HCT116 (cell line): Measurements from ENCODE around the gene DBX1. TPM values are rescaled to one million over a fixed set of nuclear protein-coding genes. Genes with fewer than 3 reads are reported as not detected.

Source experiments
- ATAC-seq: fragments of 200-7000 bp; cut with Tn5 transposase; 2 replicates; pipeline ENCODE4 v1.9.1; 2020; ENCODE audit warnings: mild to moderate bottlenecking, moderate library complexity
- BruUV-seq: library from RNA; stranded (reverse); fragments of 400-500 nt; replicated peaks from 2 replicates; lab custom pipeline; 2021; lab: Mats Ljungman, UMichigan
- CTCF ChIA-PET: fragments of 300-600 bp; sonication (Branson Sonifier 250); formaldehyde crosslinking; loops from one replicate; lab custom pipeline; 2021; ENCODE audit warnings: antibody characterized with exemption; lab: Charles Lee
- POLR2A ChIA-PET: fragments of 300-600, 350-600 bp; sonication (Branson Sonifier 250); formaldehyde crosslinking; loops from one replicate; lab custom pipeline; 2021; ENCODE audit warnings: antibody characterized with exemption; lab: Charles Lee
- RAD21 ChIA-PET, 2 experiments: fragments of 300-600 bp; sonication (Branson Sonifier 250); formaldehyde crosslinking; loops; one replicate each; lab custom pipeline; 2023; ENCODE audit warnings: low total read pairs in 2 of 2; ENCODE audit not compliant: uncharacterized antibody in 2 of 2, unreplicated experiment in 2 of 2, low non-redundant PET in 1 of 2; lab: Charles Lee
- DNase-seq: peaks from one replicate; pipeline ENCODE4 v3.0.0-alpha.2; 2010; ENCODE audit warnings: low read depth, low spot score
- H2AFZ ChIP-seq: fragments of 200-600 bp; shearing (Covaris generic), sonication (generic); 2 replicates; pipeline ENCODE4 v1.6.1; 2017; ENCODE audit warnings: low read depth, mixed run types, mixed read lengths, antibody characterized with exemption, low read length; ENCODE audit not compliant: poor library complexity, severe bottlenecking
- H3K27ac ChIP-seq: 2 replicates; pipeline ENCODE4 v1.5.1; 2012; ENCODE audit warnings: low read depth, low read length
- H3K27me3 ChIP-seq: fragments of 200-600 bp; sonication (generic); 2 replicates; pipeline ENCODE4 v1.6.1; 2016; ENCODE audit warnings: mixed run types, low read length, mixed read lengths; ENCODE audit not compliant: insufficient read depth
- H3K36me3 ChIP-seq, 2 experiments: fragments of 200-500 bp in 1 of 2; fragments of 200-600 bp in 1 of 2; sonication (Bioruptor generic) in 1 of 2; sonication (generic) in 1 of 2; 2 replicates each; pipeline versions ENCODE4 v1.5.1 to v1.6.1; 2014 to 2016; ENCODE audit warnings: low read length in 2 of 2, inconsistent platforms in 1 of 2, mixed read lengths in 1 of 2, mixed run types in 1 of 2; ENCODE audit not compliant: insufficient read depth in 2 of 2, control insufficient read depth in 1 of 2
- H3K4me1 ChIP-seq, 2 experiments: fragments of 200-600 bp in 1 of 2; sonication (generic) in 1 of 2; 2 replicates each; pipeline versions ENCODE4 v1.5.1 to v1.6.1; 2012 to 2017; ENCODE audit warnings: low read length in 2 of 2, inconsistent platforms in 1 of 2, mild to moderate bottlenecking in 1 of 2, mixed read lengths in 1 of 2, mixed run types in 1 of 2, moderate library complexity in 1 of 2; ENCODE audit not compliant: insufficient read depth in 2 of 2, control insufficient read depth in 1 of 2
- H3K4me2 ChIP-seq: fragments of 200-600 bp; sonication (generic); 2 replicates; pipeline ENCODE4 v1.6.1; 2017; ENCODE audit warnings: mixed run types, low read length, mixed read lengths
- H3K4me3 ChIP-seq, 2 experiments: fragments of 200-600 bp in 1 of 2; sonication (generic) in 1 of 2; replicated peaks in 1 of 2; 2 replicates each; pipeline ENCODE4 v1.5.1; 2011 to 2016; ENCODE audit warnings: low read length in 2 of 2, control low read depth in 1 of 2, low read depth in 1 of 2, mild to moderate bottlenecking in 1 of 2, mixed read lengths in 1 of 2, mixed run types in 1 of 2
- H3K79me2 ChIP-seq: fragments of 200-600 bp; sonication (generic); 2 replicates; pipeline ENCODE4 v1.6.1; 2017; ENCODE audit warnings: mild to moderate bottlenecking, mixed run types, low read length, moderate library complexity, mixed read lengths; ENCODE audit not compliant: insufficient read depth
- H3K9ac ChIP-seq: fragments of 200-600 bp; sonication (generic); 2 replicates; pipeline ENCODE4 v1.6.1; 2016; ENCODE audit warnings: low read length, mixed read lengths
- H3K9me2 ChIP-seq: fragments of 200-600 bp; sonication (generic), shearing (Covaris generic); 2 replicates; pipeline ENCODE4 v1.6.1; 2017; ENCODE audit warnings: mixed run types, mild to moderate bottlenecking, moderate library complexity; ENCODE audit not compliant: insufficient read depth
- H3K9me3 ChIP-seq, 2 experiments: fragments of 200-500 bp in 1 of 2; fragments of 200-600 bp in 1 of 2; sonication (Bioruptor generic) in 1 of 2; sonication (generic) in 1 of 2; 2 replicates each; pipeline ENCODE4 v1.6.1; 2014 to 2017; ENCODE audit warnings: low read length in 2 of 2, mixed read lengths in 2 of 2, inconsistent platforms in 1 of 2, low read depth in 1 of 2, mild to moderate bottlenecking in 1 of 2, mixed run types in 1 of 2, moderate library complexity in 1 of 2; ENCODE audit not compliant: control insufficient read depth in 1 of 2, insufficient read depth in 1 of 2
- H4K20me1 ChIP-seq: fragments of 200-600 bp; sonication (generic), shearing (Covaris generic); 2 replicates; pipeline ENCODE4 v1.6.1; 2017; ENCODE audit warnings: mixed run types, mild to moderate bottlenecking, moderate library complexity; ENCODE audit not compliant: insufficient read depth
- EZH2phosphoT487 ChIP-seq: fragments of 200-600 bp; IDR thresholded peaks from 2 replicates; pipeline ENCODE4 v1.6.1; 2018; ENCODE audit warnings: antibody characterized with exemption, borderline replicate concordance
- POLR2A ChIP-seq: IDR thresholded peaks from 2 replicates; pipeline ENCODE4 v1.7.0; 2011; ENCODE audit warnings: borderline replicate concordance; ENCODE audit not compliant: insufficient read depth, insufficient read length; ENCODE audit errors: extremely low read depth
- RAD21 ChIP-seq: IDR thresholded peaks from 2 replicates; pipeline ENCODE4 v1.6.1; 2012; ENCODE audit warnings: low read depth, mild to moderate bottlenecking
- TCF7L2 ChIP-seq: IDR thresholded peaks from 2 replicates; pipeline ENCODE4 v1.7.0; 2011; ENCODE audit warnings: borderline replicate concordance, inconsistent platforms; ENCODE audit not compliant: insufficient read depth, insufficient read length; ENCODE audit errors: extremely low read depth
- intact Hi-C: fragments of 100-400 bp; cut with micrococcal nuclease; formaldehyde crosslinking; loops from 2 replicates; pipeline ENCODE4 v1.10.0; 2022
- total RNA-seq: library from RNA; stranded (reverse); gene quantifications from one replicate; pipeline ENCODE4 v1.2.1, GENCODE V29; 2021; ENCODE audit not compliant: unreplicated experiment
- TF ChIP-seq, protein P1 (sequence below), 3 experiments: fragments of 200-600 bp in 1 of 3; sonication (generic) in 1 of 3; IDR thresholded peaks in 2 of 3; conservative IDR thresholded peaks in 1 of 3; 2 replicates each; pipeline ENCODE4 v1.5.1; 2012 to 2017; ENCODE audit warnings: low read depth in 2 of 3, low read length in 2 of 3, antibody characterized with exemption in 1 of 3, borderline replicate concordance in 1 of 3, control low read depth in 1 of 3, mild to moderate bottlenecking in 1 of 3, mixed read lengths in 1 of 3, mixed run types in 1 of 3, moderate library complexity in 1 of 3; ENCODE audit not compliant: insufficient read depth in 1 of 3

DBX1 gene
- total RNA-seq, 1 experiment from 2014 or later = not detected

GRCh38 chr11:20132667-20133039 lies 27.6 kb downstream of the DBX1 start:
- no TSS peak for BruUV-seq

DNA sequence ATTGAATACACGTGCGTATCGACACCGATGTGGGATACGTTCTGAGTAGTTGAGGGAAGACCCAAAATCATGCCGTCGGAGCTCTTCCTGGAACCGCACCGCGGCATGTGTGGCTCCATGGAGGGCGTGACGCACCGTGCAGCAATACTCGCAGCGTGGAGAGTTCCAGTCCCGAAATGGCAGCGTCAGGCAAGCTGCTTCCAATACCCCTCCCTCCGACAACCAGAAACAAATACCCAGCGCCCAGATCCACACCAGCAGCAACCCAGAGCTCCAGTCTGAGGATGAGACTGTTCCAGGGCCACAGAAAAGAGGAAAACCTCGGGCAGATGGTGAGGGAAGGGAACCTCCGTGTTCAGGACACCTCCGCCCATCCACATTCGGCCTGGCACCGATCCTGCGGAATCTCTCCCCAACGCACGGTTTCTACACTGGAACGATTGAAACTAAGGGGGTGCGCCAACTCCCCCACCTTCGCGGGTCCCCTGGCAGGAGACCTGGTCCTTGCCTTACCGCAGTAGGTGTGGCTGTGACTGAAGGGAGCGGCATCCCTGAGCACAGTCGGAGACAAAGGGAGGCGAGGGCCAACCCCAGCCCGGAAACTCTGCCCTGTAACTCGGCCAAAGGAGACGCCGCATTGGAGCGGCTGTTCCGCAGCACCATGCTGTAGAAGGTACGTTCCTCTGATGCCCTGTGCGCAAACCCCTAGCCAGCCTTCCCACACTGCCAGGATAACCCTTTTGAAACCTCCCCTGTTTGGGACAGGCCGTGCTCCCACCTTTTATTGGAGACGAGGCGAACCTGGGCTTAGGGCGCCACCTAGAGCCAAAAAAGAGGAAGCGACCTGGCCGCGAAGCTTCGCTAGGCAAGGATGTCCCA lies 28.2 kb downstream of the DBX1 start:
- Histone ChIP-seq H3K9me2 (no peaks in the 10 kb centered on the region), H3K4me1 (no peaks in the 10 kb centered on the region), H3K79me2 (no peaks in the 10 kb centered on the region), H2AFZ (peak overlapping the region; percentile 22), H3K27ac (no peak overlapping the region), H3K4me3 (no peak overlapping the region), H3K27me3 (no peaks in the 10 kb centered on the region), H3K36me3 (no peaks in the 10 kb centered on the region), H4K20me1 (no peaks in the 10 kb centered on the region), H3K9ac (no peak overlapping the region), H3K4me2 (peak overlapping the region; percentile 22; the same call in 1 of the 2 replicates), H3K9me3 (no peaks in the 10 kb centered on the region)
- intact Hi-C loops = loop anchor here (1.0 to 5.0 kb wide), 4 partner anchors 181 to 570 kb away; no protein-coding TSS in a partner anchor
- TF ChIP-seq TCF7L2 (no peak), RAD21 (peak; percentile 87), EZH2phosphoT487 (no peak)
- TF ChIP-seq, protein P1, sequence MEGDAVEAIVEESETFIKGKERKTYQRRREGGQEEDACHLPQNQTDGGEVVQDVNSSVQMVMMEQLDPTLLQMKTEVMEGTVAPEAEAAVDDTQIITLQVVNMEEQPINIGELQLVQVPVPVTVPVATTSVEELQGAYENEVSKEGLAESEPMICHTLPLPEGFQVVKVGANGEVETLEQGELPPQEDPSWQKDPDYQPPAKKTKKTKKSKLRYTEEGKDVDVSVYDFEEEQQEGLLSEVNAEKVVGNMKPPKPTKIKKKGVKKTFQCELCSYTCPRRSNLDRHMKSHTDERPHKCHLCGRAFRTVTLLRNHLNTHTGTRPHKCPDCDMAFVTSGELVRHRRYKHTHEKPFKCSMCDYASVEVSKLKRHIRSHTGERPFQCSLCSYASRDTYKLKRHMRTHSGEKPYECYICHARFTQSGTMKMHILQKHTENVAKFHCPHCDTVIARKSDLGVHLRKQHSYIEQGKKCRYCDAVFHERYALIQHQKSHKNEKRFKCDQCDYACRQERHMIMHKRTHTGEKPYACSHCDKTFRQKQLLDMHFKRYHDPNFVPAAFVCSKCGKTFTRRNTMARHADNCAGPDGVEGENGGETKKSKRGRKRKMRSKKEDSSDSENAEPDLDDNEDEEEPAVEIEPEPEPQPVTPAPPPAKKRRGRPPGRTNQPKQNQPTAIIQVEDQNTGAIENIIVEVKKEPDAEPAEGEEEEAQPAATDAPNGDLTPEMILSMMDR (IDR thresholded peaks at IDR 0.05 in 2 of 3, conservative IDR thresholded peaks at IDR 0.05 in 1 of 3; ENCODE audit: borderline replicate concordance in 1 of 3, insufficient read depth in 1 of 3, low read depth in 2 of 3, low read length in 2 of 3) = peak; percentile 81 to 91 (median 85); a peak in 5 of 6 replicates
- ATAC-seq (peak; percentile 82), DNase-seq (no peak)
- ChIA-PET RAD21 (interaction anchor here (0.5 to 0.8 kb wide), 3 partner anchors 181 to 223 kb away, joined by 3 to 4 read pairs (median 4); no protein-coding TSS in a partner anchor), POLR2A (no interaction called here), CTCF (interaction anchor here (0.7 to 2.8 kb wide), 32 partner anchors 12 to 575 kb away, joined by 3 to 28 read pairs (median 3); no protein-coding TSS in a partner anchor)
- no TSS peak for BruUV-seq

More at GRCh38 chr11:20132667-20133039, 27.6 kb downstream of the DBX1 start:
- H3K4me2 ChIP-seq = peak overlapping the region; percentile 22; the same call in 1 of the 2 replicates
- ChIA-PET CTCF (interaction anchor here (0.7 to 2.8 kb wide), 34 partner anchors 12 to 575 kb away, joined by 3 to 28 read pairs (median 3); no protein-coding TSS in a partner anchor), RAD21 (interaction anchor here (0.7 to 0.8 kb wide), 2 partner anchors 181 to 223 kb away, joined by 3 to 4 read pairs; no protein-coding TSS in a partner anchor), POLR2A (no interaction called here)
- no peaks in the 10 kb centered on the region for H3K4me1 ChIP-seq
- no peaks in the 10 kb centered on the region for H3K9me2 ChIP-seq
- no peak overlapping the region for H2AFZ ChIP-seq
- intact Hi-C loops = loop anchor here (1.0 to 5.0 kb wide), 4 partner anchors 181 to 570 kb away; no protein-coding TSS in a partner anchor
- DNase-seq (no peak), ATAC-seq (no peak)
- no peaks in the 10 kb centered on the region for H4K20me1 ChIP-seq
- no peak for TF ChIP-seq POLR2A
- no peak overlapping the region for H3K9ac ChIP-seq
- H3K79me2 ChIP-seq = no peaks in the 10 kb centered on the region
- H3K9me3 ChIP-seq = no peaks in the 10 kb centered on the region
- no peak overlapping the region for H3K4me3 ChIP-seq
- H3K27me3 ChIP-seq = no peaks in the 10 kb centered on the region
- no peaks in the 10 kb centered on the region for H3K36me3 ChIP-seq
- no peak overlapping the region for H3K27ac ChIP-seq
